Renal cortex interstitium (tissue), 15 donors: ENCODE measurements around the gene CEMIP2. TPM values are rescaled to one million over a fixed set of nuclear protein-coding genes. Genes with fewer than 3 reads are reported as not detected.
"Not testable (repeated sequence)": the region's sequence is repeated elsewhere in the genome, so short reads cannot be mapped to it uniquely, and the experiment has no call there.

Experiments
- DNase-seq, 11 donors: peaks; one replicate each; pipeline ENCODE4 v3.0.0-alpha.2; 2013; ENCODE audit warnings: low read depth in 9 of 11, low spot score in 4 of 11; ENCODE audit errors: extremely low read depth in 1 of 11
- long read RNA-seq, 16 experiments: transcript quantifications; one replicate each; lab custom pipeline, GENCODE V29; 2026
- polyA plus RNA-seq, 3 donors: library from polyadenylated mRNA; unstranded; fragments of 120-200 nt; gene quantifications; one replicate each; pipeline ENCODE4 v1.2.1, GENCODE V29; 2013; ENCODE audit not compliant: insufficient read length in 3 of 3

Gene CEMIP2
- 10 to 100 TPM; 21.1 to 29.2 (median 26.8) TPM for polyA plus RNA-seq
- long read RNA-seq, donor 1, partial matches to known transcripts, result 0 of 1 reads
- long read RNA-seq, donor 1, other reads (novel, unspliced or antisense), result 0 of 1 reads
- long read RNA-seq, donor 2, partial matches to known transcripts, result 0 of 1 reads
- long read RNA-seq, donor 2, other reads (novel, unspliced or antisense), result 0 of 1 reads
- long read RNA-seq, donor 3, full-length matches to known transcripts, result 4 of 4 reads
- long read RNA-seq, donor 3, partial matches to known transcripts, result 0 of 4 reads
- long read RNA-seq, donor 3, other reads (novel, unspliced or antisense), result 0 of 4 reads
- long read RNA-seq, donor 4, partial matches to known transcripts, result 0 of 1 reads
- long read RNA-seq, donor 4, other reads (novel, unspliced or antisense), result 0 of 1 reads
- long read RNA-seq, donor 5, result 0 reads
- long read RNA-seq, donor 6, partial matches to known transcripts, result 0 of 1 reads
- long read RNA-seq, donor 6, other reads (novel, unspliced or antisense), result 0 of 1 reads
- long read RNA-seq, donor 7, full-length matches to known transcripts, result 3 of 3 reads
- long read RNA-seq, donor 7, partial matches to known transcripts, result 0 of 3 reads
- long read RNA-seq, donor 7, other reads (novel, unspliced or antisense), result 0 of 3 reads
- long read RNA-seq, donor 8, full-length matches to known transcripts, result 5 of 5 reads
- long read RNA-seq, donor 8, partial matches to known transcripts, result 0 of 5 reads
- long read RNA-seq, donor 8, other reads (novel, unspliced or antisense), result 0 of 5 reads
- long read RNA-seq, donor 9, full-length matches to known transcripts, result 2 of 2 reads
- long read RNA-seq, donor 9, partial matches to known transcripts, result 0 of 2 reads
- long read RNA-seq, donor 9, other reads (novel, unspliced or antisense), result 0 of 2 reads
- long read RNA-seq, donor 10, result 0 reads
- long read RNA-seq, donor 11, result 0 reads
- long read RNA-seq, donor 12, result 0 reads
- long read RNA-seq, donor 13, result 0 reads
- long read RNA-seq, donor 14, result 0 reads
- long read RNA-seq, donor 15, full-length matches to known transcripts, result 1 of 9 reads
- long read RNA-seq, donor 15, partial matches to known transcripts, result 8 of 9 reads
- long read RNA-seq, donor 15, other reads (novel, unspliced or antisense), result 0 of 9 reads
- long read RNA-seq, donor 16, partial matches to known transcripts, result 0 of 3 reads
- long read RNA-seq, donor 16, other reads (novel, unspliced or antisense), result 0 of 3 reads

GRCh38 chr9:71768388-71769174, at the start of gene CEMIP2:
Gene CEMIP2, minus strand, starts transcription at chr9:71768513. Its CDS starts 18,140 bp downstream, at chr9:71750373.
- DNase-seq, result peak; percentile 64 to 88 (median 78)

DNA sequence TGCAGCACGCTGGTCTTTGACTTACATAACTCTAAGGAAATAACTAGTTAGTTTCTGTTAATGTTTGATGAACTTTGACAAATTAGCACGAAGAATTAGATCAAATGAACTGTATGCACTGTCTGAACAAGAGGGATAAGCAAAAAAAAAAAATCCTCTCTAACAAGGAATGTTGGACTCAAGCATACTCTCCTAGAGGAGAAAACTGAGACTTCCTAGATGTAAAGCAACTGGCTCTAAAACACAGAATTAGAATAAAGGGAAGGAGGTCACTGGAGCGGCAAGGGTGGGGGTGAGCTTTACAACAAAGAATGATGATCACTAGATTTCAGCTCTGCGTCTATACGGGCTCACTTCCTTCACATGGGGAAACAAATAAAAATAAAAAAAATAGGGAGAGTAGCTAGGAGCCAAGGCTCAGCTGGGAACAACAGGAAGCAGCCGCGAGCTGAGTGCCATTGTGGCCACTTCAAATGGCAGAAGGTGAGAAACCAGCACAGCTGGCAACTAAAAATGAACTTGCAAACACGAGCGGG, 48.7 kb upstream of the CEMIP2 start:
- no peak for DNase-seq

DNA sequence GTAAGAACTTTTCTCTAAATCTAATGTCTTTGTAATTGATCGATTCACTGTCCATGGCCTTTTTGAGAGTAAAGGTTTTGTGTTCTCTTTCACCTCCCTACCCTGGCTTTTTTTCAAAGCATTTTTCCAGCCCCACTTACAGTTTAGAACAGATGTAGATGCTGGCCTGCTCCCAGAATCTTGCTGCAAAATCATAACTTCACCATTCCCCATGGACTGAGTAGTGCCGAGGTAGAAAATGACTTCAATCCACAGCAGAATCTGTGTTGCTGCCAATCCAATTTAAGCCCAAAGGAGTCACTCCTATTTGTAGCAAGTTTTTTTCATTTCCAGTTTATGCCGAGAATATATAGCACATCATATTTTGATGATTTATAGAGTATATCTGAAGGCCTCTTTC, 46.5 kb upstream of the CEMIP2 start:
- no peak for DNase-seq

DNA sequence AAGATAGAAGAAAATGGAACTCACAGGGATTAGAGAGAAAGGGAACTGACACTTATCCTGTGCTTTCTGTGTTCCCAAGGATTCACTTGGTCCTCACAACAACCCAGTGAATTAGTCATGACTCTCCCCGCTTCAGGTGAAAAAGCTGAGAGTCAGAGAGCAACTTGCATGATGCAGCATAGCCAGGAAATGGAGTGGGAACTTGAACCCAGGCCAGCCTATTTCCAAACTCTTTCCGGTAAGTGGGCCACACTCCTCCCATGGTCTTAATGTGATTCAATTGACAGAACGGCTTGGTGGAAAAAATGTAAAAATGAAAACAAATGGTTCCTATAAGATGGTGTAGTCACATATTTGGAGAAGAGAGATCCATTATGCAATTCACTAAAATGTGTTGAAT, 45.9 kb upstream of the CEMIP2 start:
- DNase-seq, result no peak

DNA sequence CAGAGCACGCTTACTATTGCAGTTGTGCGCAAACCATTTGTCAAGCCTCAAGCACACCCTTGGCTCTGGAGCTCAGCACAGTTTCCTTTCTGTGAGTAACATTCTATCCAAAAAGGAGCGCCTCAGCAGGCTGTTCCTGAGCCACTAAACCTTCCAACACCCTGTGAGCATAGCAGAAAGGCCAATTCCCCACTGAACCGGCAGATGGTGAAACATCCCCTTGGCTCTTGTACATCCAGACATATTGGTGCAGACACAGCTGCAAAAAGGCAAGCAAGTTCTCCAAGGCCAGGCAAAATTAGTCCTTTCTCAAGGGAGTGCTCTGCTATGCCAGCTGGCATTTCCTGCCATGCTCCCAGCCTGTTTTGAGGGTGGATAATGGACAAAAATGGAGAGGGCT, 44.1 kb upstream of the CEMIP2 start:
- no peak for DNase-seq

- no peak for DNase-seq
Observed at GRCh38 chr9:71808068-71808467, 39.8 kb upstream of the CEMIP2 start.

GRCh38 chr9:71806901-71807307, 38.6 kb upstream of the CEMIP2 start:
- peak in 8 of 11 donors; percentile 18 to 51 (median 23) for DNase-seq

DNA sequence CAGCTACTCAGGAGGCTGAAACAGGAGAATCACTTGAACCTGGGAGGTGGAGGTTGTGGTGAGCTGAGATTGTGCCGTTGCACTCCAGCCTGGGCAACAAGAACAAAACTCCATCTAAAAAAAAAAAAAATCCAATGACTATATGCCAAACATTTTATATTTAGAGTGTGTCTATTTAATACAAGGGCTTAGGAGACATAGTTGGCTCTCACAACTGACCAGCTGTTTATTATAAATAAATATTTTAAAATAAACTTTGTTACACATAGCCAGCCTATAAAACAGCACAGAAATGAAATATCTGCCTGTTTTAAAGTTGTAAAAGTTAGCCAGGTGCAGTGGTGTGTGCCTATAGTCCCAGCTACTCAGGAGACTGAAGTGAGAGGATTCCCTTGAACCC, 36.8 kb upstream of the CEMIP2 start:
- DNase-seq, result not testable (repeated sequence)

DNA sequence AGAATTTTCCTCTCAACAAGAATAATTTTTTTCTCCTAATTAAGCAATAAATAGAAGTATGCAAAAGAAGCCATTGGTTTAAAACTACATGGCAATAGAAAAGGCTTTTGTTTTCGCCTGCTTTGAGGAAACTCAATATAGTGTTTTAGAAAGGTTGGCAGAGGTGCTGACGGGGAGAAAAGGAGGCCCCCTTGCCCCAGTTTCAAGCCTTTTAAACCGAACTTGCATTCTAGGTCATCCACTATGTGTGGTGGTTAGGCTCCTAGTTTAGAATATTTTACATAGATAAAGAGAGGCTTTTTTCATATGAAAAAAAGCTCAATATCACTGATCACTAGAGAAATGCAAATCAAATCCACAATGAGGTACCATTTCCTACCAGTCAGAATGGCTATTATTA, 33.5 kb upstream of the CEMIP2 start:
- no peak for DNase-seq

DNA sequence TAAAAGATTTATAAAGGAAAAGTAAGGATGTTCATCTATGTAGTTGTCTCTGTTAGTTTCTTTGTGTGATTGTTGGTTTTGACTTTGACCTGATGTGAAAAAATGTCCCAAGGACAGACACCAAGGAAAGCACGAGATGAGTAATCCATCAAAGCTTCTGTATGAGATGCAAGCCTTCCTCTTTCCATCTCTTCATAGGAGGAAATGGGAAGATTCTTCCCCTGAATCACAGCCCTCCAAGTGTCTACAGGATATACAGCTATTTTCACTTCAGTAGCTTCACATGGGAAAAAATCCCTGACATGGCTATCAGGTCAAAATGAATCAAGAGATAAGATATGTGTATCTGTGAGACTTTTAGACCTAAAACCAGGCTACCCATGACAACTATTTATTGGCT, 29.0 kb upstream of the CEMIP2 start:
- DNase-seq, result no peak

GRCh38 chr9:71796100-71796767, 27.9 kb upstream of the CEMIP2 start:
- no peak for DNase-seq

- DNase-seq, result no peak
Observed at GRCh38 chr9:71795097-71795813, 26.9 kb upstream of the CEMIP2 start.

DNA sequence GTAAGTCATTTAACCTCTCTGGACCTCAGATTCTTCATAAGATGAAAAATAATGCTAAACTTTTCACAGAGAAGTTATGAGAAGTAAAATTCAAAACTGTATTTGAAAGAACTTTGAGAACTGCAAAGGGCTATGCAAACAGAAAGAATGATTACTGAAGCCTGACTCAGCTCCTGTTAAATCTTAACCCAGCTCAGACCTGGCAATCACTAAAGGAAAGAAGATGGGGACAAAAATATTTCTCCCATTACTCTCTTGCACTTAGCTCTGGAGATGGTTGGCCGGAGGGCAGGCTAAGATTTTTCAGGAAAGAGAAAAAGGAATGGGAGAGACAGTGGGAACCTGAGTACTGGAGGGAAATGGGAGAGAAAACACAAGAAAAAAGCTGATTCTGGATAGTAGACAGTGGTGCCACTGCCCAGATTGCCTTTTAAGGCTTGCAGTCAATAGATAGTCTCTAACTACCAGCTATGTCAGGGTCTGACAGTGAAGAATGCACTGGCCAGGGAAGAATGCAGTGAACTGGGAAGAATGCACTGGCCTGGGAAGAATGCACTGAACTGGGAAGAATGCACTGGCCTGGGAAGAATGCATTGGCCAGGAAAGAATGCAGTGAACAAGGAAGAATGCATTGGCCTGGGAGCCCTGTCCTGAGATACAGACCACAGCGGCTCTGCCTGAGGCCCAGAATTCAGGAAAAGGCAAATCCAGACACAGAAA, 25.2 kb upstream of the CEMIP2 start:
- peak in 2 of 11 donors; percentile 18 to 28 for DNase-seq

GRCh38 chr9:71791875-71792274, 23.6 kb upstream of the CEMIP2 start:
- no peak for DNase-seq

- DNase-seq, result no peak
Observed at GRCh38 chr9:71790296-71790695, 22.0 kb upstream of the CEMIP2 start.

GRCh38 chr9:71783120-71783523, 14.8 kb upstream of the CEMIP2 start:
- no peak for DNase-seq

GRCh38 chr9:71781391-71781790, 13.1 kb upstream of the CEMIP2 start:
- DNase-seq, result no peak
